Endometrial microvascular endothelial cells (primary cell): Measurements from ENCODE around the gene TSPAN12. TPM values are rescaled to one million over a fixed set of nuclear protein-coding genes. Genes with fewer than 3 reads are reported as not detected.
"Not testable (repeated sequence)": the region's sequence is repeated elsewhere in the genome, so short reads cannot be mapped to it uniquely, and the experiment has no call there.

Source experiments
- in situ Hi-C: cut with HindIII; loops from 2 replicates; pipeline ENCODE4 v1.10.0; 2017; ENCODE audit warnings: low sequenced_read_pairs, low pct_unique_long_range_greater_than_20kb; ENCODE audit errors: inconsistent ontology term
- total RNA-seq: library from RNA; depleted of rRNA; stranded (reverse); fragments of >200 nt; gene quantifications from one replicate; pipeline ENCODE4 v1.2.3, GENCODE V29; 2015; ENCODE audit errors: inconsistent ontology term

TSPAN12 gene
- total RNA-seq, 1 donor from 2014 or later, result 20.7 TPM

GRCh38 chr7:120780938-120781337 lies 77.0 kb downstream of the TSPAN12 start:
- in situ Hi-C loops, result no loop called here

DNA sequence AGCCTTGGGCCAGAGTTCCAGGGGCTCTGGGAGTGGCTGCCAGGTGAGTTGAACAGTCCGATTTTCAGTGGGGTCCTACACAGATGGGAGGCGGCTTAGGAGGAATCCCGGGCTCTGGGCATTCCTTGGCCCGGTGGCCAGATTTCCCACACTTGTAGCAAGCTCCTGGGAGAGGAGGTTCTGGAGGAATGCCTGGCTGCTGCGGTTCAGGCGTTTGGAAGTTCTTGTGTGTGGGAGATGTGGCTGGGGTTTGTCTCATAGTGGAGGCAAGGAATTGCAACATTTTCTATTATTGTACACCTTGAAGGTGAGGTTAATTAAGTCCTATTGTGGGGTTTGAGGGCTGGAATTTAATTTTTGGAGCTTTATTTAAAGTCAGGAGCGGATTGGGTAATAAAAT lies 77.5 kb downstream of the TSPAN12 start:
- in situ Hi-C loops, result not testable (repeated sequence)

DNA sequence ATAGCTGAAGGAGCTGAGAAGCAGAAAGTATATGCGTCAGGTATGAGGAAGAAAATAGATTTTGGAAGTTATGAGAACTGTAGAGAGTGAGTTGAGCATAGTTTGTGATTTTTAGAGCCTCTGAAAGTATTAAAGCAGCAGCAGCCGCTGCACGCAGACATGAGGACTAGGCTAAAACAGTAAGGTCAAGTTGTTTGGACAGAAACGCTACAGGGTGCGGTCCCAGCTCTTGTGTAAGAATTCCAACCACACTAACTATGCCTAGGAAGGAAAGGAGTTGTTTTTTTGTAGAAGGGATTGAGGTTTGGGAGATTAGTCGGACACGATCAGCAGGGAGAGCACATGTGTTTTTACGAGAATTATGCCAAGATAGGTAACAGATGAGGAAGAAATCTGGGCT lies 78.9 kb downstream of the TSPAN12 start:
- in situ Hi-C loops, result not testable (repeated sequence)

- in situ Hi-C loops, result no loop called here
Observed at GRCh38 chr7:120775755-120776154, 82.2 kb downstream of the TSPAN12 start.

GRCh38 chr7:120774481-120774880 lies 83.5 kb downstream of the TSPAN12 start:
- in situ Hi-C loops, result no loop called here

DNA sequence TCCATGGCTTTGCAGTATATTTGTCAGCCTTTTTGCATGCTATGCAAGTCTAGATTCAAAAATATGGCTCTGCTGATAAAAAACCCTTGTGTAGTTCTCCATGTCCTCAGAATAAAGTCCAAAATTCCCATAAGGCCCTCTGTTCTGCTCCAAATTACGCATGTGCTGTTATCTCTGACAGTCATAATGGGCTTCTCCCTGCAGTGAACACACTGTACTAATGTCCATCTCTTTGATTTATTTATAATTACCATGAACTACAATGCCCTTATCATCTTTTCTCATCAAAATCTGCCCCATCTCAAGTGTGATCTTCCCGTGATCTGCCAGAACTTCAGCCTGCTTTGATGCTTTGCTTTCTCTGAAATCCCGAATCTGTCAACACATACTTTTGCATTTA lies 87.7 kb downstream of the TSPAN12 start:
- in situ Hi-C loops, result no loop called here

- in situ Hi-C loops, result no loop called here
Observed at GRCh38 chr7:120760851-120761250, 97.1 kb downstream of the TSPAN12 start.

DNA sequence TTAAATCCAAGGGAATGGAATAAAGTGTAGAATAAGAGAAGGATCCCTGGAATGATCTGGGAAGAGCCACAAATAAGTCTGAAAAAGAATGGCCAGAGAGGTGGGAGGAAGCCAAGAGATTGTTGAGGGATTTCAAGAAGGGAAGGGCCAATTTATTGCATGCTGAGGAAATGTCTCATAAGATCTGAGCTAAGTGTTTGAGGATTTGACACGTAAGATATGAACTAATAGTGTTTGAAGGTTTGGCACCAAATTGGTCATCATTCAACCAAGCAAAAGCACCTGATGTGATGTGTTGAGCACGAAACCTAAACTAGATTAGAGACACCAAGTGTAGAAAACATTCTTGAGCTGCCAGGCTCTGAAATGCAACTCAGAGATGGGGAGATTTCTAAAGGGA lies 97.9 kb downstream of the TSPAN12 start:
- in situ Hi-C loops, result no loop called here

DNA sequence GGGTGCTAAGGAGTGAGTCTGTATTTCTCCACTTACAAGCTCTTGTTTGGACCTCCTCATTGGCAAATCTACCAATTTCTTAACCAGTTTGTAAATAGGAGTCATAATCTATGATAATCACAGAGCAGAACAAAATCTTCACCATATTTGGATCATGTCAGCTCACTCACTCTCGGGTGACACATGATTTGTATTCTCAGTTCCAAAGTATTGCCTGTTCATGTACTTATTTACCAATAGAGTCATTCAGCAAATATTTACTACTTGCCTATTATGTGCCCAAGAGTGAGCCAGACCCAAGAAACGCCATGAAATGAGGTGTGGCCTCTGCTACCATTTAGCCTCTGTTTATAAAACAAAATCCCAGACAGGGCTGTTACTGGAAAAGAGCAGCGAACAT lies 114.8 kb downstream of the TSPAN12 start:
- in situ Hi-C loops, result no loop called here

DNA sequence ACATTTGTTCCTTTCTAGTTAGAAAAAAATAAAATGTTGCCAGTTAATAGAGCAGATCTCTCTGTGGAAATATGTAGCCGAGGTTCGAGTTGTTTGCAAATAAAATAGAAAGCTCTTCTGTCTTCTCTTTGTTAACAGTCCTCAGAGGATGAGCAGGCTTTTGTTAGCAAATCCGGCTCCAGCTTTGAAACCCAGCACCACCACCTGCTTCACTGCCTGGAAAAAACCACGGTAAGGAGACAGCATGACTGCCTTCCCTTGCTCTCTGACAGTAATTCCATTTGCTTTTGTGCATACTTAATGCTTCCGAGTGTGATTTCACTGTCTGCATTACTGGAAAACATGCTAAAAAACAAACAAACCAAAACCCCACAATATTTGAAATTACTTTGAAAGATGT lies 115.6 kb downstream of the TSPAN12 start:
- in situ Hi-C loops, result no loop called here

DNA sequence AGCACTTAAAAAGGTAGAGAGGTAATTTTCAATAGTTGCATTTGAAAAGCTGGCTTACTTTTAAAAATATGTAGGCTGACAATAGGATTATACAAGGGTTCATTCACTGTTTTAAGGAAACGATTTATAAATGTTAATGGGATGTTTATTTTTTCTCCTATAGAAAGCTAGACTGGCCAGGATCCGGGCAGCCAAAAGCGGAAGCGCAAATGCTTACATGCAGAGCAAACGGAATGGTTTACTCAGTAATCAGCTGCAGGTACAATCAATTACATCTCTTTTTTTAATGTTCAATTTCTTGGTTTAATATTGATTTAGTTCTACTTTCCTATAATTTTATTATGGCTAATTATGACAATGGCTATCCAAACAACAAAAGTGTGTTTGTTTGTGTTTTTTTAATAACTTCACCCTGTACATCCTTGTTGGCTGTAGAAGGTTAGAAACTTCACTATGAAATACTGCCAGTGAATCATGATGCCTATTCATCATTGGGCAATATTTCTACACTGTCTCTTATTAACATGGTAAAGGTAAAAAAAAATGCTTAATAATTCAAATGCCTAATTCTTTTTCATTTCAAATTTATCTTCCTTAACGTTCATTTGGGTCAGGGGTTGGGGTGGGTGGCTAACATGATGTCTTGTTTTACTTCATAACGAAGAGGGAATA lies 116.4 kb downstream of the TSPAN12 start:
- in situ Hi-C loops, result no loop called here

DNA sequence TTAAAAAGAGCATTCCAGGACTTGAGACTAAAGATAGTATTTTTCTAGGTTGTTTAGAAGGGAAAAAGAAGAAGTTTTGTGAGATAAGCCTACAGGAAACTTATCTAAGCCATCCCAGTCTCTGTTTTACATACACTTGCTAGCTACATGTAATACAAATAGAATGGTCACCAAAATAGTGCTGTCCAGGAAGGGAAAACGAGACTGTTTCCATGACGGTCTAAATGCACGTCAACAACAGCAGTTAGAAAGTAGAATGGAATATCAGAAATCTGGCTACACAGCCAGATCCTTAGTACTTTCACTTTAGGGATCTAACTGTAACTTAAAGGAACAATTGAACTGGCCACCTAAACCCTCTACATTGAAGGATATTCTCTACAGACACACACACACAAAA lies 117.6 kb downstream of the TSPAN12 start:
- in situ Hi-C loops, result no loop called here

DNA sequence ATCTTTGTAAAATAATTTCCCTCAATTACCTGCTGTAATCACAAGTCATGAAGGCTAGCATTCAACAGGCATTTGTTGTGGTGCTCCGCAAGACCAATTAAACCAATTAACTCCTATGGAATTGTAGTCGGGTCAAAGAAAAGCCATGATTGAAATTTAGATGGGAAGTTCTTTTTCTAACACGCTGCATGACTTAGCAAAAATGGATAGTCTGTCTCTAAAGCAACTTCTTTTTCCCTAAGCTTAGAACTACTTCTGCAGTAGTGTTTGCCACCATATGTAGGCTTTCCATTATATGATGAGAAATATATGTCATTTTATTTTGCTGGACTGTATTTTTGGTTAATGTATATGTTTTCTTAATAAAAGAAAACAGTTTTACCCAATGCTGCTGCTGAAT lies 119.1 kb downstream of the TSPAN12 start:
- in situ Hi-C loops, result no loop called here

Other genes with a start within 250 kb of the TSPAN12 start
- 25.6 TPM for gene ING3, start 92.6 kb upstream of the TSPAN12 start, total RNA-seq
- 4.9 TPM for gene CPED1, start 130.6 kb upstream of the TSPAN12 start, total RNA-seq